K562 (cell line): ENCODE data around the gene BCL2L1. TPM values are rescaled to one million over a fixed set of nuclear protein-coding genes. Genes with fewer than 3 reads are reported as not detected.

Source experiments
- JUND ChIP-seq, 2 experiments: IDR thresholded peaks; 2 replicates in 1 of 2; 3 replicates in 1 of 2; pipeline ENCODE4 v1.6.1; 2011; ENCODE audit warnings: borderline replicate concordance in 2 of 2, low read depth in 2 of 2, low read length in 2 of 2, improper control_type of control experiment in 1 of 2, missing biosample characterization in 1 of 2, missing genetic modification characterization in 1 of 2, missing genetic modification reagents in 1 of 2
- polyA plus RNA-seq, 8 experiments: library from polyadenylated mRNA; depleted of rRNA in 4 of 8; stranded (reverse) in 5 of 8; unstranded in 3 of 8; fragments of >200 nt; fragmentation: Nextera tagmentation in 2 of 8; fragmentation: Illumina TruSeq in 1 of 8; extraction: Ambion mirVana in 2 of 8; extraction: Trizol in 1 of 8; gene quantifications; 2 replicates each; pipeline versions ENCODE4 v1.2.1 to v1.2.3, GENCODE V29; 2011 to 2014; ENCODE audit warnings: inconsistent platforms in 1 of 8, missing spikeins in 1 of 8
- total RNA-seq, 7 experiments: library from RNA; depleted of rRNA in 6 of 7; stranded (reverse); fragments of >200 nt in 6 of 7; fragmentation: Illumina TruSeq in 2 of 7; extraction: Trizol in 2 of 7; gene quantifications; 2 replicates each; pipeline versions ENCODE4 v1.2.1 to v1.2.3, GENCODE V29; 2011 to 2021; ENCODE audit warnings: low replicate concordance in 1 of 7
- TF ChIP-seq, protein P1 (sequence below): sonication (generic); formaldehyde crosslinking; IDR thresholded peaks from 2 replicates; pipeline ENCODE4 v1.8.0; 2023; ENCODE audit warnings: missing genetic modification reagents, mild to moderate bottlenecking, borderline replicate concordance
- TF ChIP-seq, protein P2 (sequence below), 2 experiments: fragments of 450-650 bp; conservative IDR thresholded peaks; 2 replicates each; pipeline ENCODE4 v1.6.1; 2017; ENCODE audit warnings: mild to moderate bottlenecking in 2 of 2, moderate library complexity in 2 of 2
- TF ChIP-seq, protein P3 (sequence below): sonication (generic); formaldehyde crosslinking; IDR thresholded peaks from 2 replicates; pipeline ENCODE4 v1.8.1; 2022; ENCODE audit warnings: missing genetic modification reagents
- TF ChIP-seq, protein P4 (sequence below), 2 experiments: fragments of 450-650 bp in 1 of 2; sonication (generic) in 1 of 2; formaldehyde crosslinking in 1 of 2; IDR thresholded peaks; 2 replicates each; pipeline versions ENCODE4 v1.7.1 to v1.9.0; 2016 to 2022; ENCODE audit warnings: inconsistent platforms in 1 of 2, mild to moderate bottlenecking in 1 of 2, missing genetic modification reagents in 1 of 2

Gene BCL2L1
- total and polyA plus RNA-seq, 9 of the 15 experiments (the other 6 are each of a cell fraction or from before 2014, with no cell fraction given), result 3.3 to 182 (median 120) TPM

DNA sequence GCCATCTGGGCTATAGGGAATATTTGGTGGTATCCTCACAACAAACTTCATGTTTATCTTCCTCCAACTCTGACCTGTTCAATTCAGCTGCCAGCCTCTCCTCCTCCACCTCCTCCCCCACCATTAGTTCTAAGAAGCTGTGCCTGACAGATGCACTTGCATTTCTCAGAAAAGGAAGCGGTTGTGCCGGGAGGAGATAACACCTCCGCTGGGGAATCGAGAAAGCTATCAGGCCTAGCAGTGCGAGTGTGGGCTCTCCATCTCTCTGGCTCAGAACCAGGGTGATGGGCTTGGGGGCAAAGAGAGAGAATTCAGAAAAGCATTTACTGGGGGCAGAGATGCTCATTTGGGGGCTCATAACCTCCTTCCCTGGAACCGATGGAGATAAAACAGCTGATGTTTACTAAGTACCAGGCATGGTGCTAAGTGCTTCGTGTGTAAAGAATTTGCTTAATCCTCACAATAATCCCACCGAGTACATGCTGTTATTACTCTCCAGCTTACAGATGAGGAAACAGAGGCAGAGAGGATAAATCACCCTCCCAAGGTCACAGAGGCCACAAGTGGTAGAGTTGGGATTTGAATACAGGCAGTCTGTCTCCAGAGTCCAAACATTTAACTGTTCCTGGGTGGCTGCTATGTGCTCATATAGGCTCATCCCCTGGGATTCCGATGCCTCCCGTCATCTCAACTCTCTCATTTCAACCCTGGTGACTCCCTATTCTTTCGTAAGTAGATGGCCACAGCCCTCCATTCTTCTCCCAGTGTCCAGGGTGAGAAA, 46.6 kb downstream of the BCL2L1 start (continued):
- TF ChIP-seq, protein P1, sequence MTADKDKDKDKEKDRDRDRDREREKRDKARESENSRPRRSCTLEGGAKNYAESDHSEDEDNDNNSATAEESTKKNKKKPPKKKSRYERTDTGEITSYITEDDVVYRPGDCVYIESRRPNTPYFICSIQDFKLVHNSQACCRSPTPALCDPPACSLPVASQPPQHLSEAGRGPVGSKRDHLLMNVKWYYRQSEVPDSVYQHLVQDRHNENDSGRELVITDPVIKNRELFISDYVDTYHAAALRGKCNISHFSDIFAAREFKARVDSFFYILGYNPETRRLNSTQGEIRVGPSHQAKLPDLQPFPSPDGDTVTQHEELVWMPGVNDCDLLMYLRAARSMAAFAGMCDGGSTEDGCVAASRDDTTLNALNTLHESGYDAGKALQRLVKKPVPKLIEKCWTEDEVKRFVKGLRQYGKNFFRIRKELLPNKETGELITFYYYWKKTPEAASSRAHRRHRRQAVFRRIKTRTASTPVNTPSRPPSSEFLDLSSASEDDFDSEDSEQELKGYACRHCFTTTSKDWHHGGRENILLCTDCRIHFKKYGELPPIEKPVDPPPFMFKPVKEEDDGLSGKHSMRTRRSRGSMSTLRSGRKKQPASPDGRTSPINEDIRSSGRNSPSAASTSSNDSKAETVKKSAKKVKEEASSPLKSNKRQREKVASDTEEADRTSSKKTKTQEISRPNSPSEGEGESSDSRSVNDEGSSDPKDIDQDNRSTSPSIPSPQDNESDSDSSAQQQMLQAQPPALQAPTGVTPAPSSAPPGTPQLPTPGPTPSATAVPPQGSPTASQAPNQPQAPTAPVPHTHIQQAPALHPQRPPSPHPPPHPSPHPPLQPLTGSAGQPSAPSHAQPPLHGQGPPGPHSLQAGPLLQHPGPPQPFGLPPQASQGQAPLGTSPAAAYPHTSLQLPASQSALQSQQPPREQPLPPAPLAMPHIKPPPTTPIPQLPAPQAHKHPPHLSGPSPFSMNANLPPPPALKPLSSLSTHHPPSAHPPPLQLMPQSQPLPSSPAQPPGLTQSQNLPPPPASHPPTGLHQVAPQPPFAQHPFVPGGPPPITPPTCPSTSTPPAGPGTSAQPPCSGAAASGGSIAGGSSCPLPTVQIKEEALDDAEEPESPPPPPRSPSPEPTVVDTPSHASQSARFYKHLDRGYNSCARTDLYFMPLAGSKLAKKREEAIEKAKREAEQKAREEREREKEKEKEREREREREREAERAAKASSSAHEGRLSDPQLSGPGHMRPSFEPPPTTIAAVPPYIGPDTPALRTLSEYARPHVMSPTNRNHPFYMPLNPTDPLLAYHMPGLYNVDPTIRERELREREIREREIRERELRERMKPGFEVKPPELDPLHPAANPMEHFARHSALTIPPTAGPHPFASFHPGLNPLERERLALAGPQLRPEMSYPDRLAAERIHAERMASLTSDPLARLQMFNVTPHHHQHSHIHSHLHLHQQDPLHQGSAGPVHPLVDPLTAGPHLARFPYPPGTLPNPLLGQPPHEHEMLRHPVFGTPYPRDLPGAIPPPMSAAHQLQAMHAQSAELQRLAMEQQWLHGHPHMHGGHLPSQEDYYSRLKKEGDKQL, result no peak
- TF ChIP-seq, protein P2, sequence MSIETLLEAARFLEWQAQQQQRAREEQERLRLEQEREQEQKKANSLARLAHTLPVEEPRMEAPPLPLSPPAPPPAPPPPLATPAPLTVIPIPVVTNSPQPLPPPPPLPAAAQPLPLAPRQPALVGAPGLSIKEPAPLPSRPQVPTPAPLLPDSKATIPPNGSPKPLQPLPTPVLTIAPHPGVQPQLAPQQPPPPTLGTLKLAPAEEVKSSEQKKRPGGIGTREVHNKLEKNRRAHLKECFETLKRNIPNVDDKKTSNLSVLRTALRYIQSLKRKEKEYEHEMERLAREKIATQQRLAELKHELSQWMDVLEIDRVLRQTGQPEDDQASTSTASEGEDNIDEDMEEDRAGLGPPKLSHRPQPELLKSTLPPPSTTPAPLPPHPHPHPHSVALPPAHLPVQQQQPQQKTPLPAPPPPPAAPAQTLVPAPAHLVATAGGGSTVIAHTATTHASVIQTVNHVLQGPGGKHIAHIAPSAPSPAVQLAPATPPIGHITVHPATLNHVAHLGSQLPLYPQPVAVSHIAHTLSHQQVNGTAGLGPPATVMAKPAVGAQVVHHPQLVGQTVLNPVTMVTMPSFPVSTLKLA (conservative IDR thresholded peaks at IDR 0.05), result peak; percentile 43 to 86; a peak in 3 of 4 replicates
- TF ChIP-seq, protein P3, sequence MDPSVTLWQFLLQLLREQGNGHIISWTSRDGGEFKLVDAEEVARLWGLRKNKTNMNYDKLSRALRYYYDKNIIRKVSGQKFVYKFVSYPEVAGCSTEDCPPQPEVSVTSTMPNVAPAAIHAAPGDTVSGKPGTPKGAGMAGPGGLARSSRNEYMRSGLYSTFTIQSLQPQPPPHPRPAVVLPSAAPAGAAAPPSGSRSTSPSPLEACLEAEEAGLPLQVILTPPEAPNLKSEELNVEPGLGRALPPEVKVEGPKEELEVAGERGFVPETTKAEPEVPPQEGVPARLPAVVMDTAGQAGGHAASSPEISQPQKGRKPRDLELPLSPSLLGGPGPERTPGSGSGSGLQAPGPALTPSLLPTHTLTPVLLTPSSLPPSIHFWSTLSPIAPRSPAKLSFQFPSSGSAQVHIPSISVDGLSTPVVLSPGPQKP (CRISPR knock-in tag), result no peak
- TF ChIP-seq, protein P4, sequence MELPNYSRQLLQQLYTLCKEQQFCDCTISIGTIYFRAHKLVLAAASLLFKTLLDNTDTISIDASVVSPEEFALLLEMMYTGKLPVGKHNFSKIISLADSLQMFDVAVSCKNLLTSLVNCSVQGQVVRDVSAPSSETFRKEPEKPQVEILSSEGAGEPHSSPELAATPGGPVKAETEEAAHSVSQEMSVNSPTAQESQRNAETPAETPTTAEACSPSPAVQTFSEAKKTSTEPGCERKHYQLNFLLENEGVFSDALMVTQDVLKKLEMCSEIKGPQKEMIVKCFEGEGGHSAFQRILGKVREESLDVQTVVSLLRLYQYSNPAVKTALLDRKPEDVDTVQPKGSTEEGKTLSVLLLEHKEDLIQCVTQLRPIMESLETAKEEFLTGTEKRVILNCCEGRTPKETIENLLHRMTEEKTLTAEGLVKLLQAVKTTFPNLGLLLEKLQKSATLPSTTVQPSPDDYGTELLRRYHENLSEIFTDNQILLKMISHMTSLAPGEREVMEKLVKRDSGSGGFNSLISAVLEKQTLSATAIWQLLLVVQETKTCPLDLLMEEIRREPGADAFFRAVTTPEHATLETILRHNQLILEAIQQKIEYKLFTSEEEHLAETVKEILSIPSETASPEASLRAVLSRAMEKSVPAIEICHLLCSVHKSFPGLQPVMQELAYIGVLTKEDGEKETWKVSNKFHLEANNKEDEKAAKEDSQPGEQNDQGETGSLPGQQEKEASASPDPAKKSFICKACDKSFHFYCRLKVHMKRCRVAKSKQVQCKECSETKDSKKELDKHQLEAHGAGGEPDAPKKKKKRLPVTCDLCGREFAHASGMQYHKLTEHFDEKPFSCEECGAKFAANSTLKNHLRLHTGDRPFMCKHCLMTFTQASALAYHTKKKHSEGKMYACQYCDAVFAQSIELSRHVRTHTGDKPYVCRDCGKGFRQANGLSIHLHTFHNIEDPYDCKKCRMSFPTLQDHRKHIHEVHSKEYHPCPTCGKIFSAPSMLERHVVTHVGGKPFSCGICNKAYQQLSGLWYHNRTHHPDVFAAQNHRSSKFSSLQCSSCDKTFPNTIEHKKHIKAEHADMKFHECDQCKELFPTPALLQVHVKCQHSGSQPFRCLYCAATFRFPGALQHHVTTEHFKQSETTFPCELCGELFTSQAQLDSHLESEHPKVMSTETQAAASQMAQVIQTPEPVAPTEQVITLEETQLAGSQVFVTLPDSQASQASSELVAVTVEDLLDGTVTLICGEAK (IDR thresholded peaks at IDR 0.05), result no peak
- TF ChIP-seq, protein P4 (CRISPR knock-in tag; IDR thresholded peaks at IDR 0.05), result no peak
- peak; percentile 88 for TF ChIP-seq JUND (IDR thresholded peaks at IDR 0.05; ENCODE audit: borderline replicate concordance, low read depth, low read length)
- TF ChIP-seq JUND (tag; IDR thresholded peaks at IDR 0.05; ENCODE audit: borderline replicate concordance, low read depth, low read length), result no peak; the same call in 2 of the 3 replicates
